OCI-LY7 (cell line): ENCODE results near the gene KRT17.

ENCODE experiments used
- CTCF ChIP-seq: fragments of 200-600 bp; sonication (generic); conservative IDR thresholded peaks from 2 replicates; pipeline ENCODE4 v1.5.1; 2014; ENCODE audit warnings: mild to moderate bottlenecking, antibody characterized with exemption, low read length, moderate library complexity, mixed read lengths
- EZH2phosphoT487 ChIP-seq: fragments of 200-600 bp; sonication (generic); IDR thresholded peaks from 2 replicates; pipeline ENCODE4 v1.6.1; 2018; ENCODE audit warnings: low read depth, borderline replicate concordance, mild to moderate bottlenecking, mixed run types, antibody characterized with exemption, low read length, moderate library complexity, mixed read lengths

- TF ChIP-seq CTCF, result peak; percentile 90
- TF ChIP-seq EZH2phosphoT487, result no peak
Observed at GRCh38 chr17:41647940-41648410, 23.6 kb upstream of the KRT17 start.
